ENCODE data around the gene ST6GALNAC5.

DNA sequence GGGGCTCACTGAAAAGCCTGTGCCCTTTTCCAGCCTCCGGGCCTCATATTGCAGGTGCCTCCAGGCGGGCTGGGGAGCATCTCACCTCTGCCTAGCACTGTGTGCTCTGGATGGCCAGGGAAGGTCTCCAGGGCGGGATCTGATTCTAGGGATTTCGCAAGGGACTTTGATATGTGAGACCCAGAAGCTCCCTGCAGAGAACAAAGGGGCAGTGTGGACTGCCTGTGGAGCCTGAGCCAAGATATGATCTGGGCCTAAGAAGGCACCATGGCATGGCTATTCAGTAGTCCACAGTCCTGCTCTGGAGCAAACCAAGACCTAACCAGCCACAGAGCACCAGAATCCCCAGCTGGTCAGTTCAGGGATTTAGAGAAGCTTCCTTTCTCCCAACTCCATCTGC lies 157.2 kb downstream of the ST6GALNAC5 start:
- TF ChIP-seq, protein P1, sequence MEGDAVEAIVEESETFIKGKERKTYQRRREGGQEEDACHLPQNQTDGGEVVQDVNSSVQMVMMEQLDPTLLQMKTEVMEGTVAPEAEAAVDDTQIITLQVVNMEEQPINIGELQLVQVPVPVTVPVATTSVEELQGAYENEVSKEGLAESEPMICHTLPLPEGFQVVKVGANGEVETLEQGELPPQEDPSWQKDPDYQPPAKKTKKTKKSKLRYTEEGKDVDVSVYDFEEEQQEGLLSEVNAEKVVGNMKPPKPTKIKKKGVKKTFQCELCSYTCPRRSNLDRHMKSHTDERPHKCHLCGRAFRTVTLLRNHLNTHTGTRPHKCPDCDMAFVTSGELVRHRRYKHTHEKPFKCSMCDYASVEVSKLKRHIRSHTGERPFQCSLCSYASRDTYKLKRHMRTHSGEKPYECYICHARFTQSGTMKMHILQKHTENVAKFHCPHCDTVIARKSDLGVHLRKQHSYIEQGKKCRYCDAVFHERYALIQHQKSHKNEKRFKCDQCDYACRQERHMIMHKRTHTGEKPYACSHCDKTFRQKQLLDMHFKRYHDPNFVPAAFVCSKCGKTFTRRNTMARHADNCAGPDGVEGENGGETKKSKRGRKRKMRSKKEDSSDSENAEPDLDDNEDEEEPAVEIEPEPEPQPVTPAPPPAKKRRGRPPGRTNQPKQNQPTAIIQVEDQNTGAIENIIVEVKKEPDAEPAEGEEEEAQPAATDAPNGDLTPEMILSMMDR (conservative IDR thresholded peaks at IDR 0.05; ENCODE audit: low read length) = no peak
- no peak for TF ChIP-seq EZH2phosphoT487 (IDR thresholded peaks at IDR 0.05; ENCODE audit: borderline replicate concordance)
